ENCODE data around the gene RNF167.

The RNF167 gene

DNA sequence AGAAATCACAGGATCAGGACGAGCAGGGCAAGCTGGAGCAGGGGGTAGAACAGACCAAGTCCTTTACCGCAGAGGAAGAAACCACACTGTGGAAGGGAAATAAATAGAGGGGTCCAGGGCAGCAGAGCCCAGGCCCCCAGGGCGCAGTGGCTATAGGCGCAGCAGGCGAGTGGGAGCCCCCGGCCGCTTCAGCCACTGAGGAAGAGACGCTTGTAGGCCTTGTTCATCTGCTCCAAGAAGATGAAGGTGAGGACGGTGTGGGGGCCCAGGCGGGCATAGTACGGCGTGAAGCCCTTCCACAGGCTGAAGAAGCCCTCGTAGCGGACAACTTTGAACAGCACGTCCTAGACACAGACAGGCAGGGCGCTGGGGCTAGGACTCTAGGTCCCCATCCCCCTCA lies 2.5 kb upstream of the RNF167 start:
- Histone ChIP-seq H2AFZ (ENCODE audit: low read length) (no peak overlapping the region), H3K27me3 (ENCODE audit: insufficient read depth, low read length, poor library complexity, severe bottlenecking) (no peaks in the 10 kb centered on the region), H3K79me2 (ENCODE audit: insufficient read depth, low read length) (peaks cover 53% of the 10 kb centered on the region), H3K9me2 (replicated peaks; ENCODE audit: low read depth, low read length) (no peaks in the 10 kb centered on the region), H3K9me3 (ENCODE audit: insufficient read depth, low read depth, low read length) (no peaks in the 10 kb centered on the region), H3F3A (ENCODE audit: low read depth) (peaks cover 12% of the 10 kb centered on the region), H3K4me1 (ENCODE audit: insufficient read depth, low read length, poor library complexity, severe bottlenecking) (peaks cover 66% of the 10 kb centered on the region), H4K20me1 (ENCODE audit: insufficient read depth, low read length, poor library complexity, severe bottlenecking) (peaks cover 24% of the 10 kb centered on the region), H3K4me3 (ENCODE audit: low read length, poor library complexity, severe bottlenecking) (no peak overlapping the region), H3K4me2 (ENCODE audit: low read depth, low read length, poor library complexity, severe bottlenecking) (peak overlapping the region; percentile 3), H3K36me3 (ENCODE audit: insufficient read depth, low read length) (peaks cover 5% of the 10 kb centered on the region; the same call in 1 of the 2 replicates), H3K9ac (ENCODE audit: low read depth, low read length, poor library complexity, severe bottlenecking) (peak overlapping the region; percentile 99)
- no peak for TF ChIP-seq EZH2phosphoT487 (IDR thresholded peaks at IDR 0.05; ENCODE audit: borderline replicate concordance)
- TF ChIP-seq, protein P1, sequence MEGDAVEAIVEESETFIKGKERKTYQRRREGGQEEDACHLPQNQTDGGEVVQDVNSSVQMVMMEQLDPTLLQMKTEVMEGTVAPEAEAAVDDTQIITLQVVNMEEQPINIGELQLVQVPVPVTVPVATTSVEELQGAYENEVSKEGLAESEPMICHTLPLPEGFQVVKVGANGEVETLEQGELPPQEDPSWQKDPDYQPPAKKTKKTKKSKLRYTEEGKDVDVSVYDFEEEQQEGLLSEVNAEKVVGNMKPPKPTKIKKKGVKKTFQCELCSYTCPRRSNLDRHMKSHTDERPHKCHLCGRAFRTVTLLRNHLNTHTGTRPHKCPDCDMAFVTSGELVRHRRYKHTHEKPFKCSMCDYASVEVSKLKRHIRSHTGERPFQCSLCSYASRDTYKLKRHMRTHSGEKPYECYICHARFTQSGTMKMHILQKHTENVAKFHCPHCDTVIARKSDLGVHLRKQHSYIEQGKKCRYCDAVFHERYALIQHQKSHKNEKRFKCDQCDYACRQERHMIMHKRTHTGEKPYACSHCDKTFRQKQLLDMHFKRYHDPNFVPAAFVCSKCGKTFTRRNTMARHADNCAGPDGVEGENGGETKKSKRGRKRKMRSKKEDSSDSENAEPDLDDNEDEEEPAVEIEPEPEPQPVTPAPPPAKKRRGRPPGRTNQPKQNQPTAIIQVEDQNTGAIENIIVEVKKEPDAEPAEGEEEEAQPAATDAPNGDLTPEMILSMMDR (conservative IDR thresholded peaks at IDR 0.05; ENCODE audit: low read length) = no peak

DNA sequence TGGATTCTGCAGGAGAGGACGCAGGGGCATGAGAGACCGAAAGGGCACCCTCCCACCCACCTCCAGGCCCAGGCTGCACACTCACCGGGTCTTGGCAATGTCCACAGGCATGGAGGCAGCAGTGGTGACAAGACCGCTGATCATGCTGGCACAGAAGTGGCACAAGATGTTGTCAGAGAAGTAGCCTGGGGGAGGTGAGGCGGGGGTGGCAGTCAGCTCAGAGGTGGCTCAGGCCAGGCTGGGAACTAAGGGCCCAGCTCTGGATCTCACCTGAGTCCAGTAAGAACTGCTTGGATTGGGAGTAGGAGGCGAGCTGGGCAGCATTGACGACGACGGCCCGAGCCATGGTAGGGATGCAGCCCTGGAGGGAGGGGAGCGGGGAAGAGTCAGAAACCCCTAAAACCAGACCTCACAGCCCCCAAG lies 2.0 kb upstream of the RNF167 start:
- H3K36me3 ChIP-seq (ENCODE audit: insufficient read depth, low read length) = peaks cover 10% of the 10 kb centered on the region; the same call in 1 of the 2 replicates
- H3K4me1 ChIP-seq (ENCODE audit: insufficient read depth, low read length, poor library complexity, severe bottlenecking) = peaks cover 69% of the 10 kb centered on the region
- peak overlapping the region; percentile 99 for H3K9ac ChIP-seq (ENCODE audit: low read depth, low read length, poor library complexity, severe bottlenecking)
- TF ChIP-seq EZH2phosphoT487 (IDR thresholded peaks at IDR 0.05; ENCODE audit: borderline replicate concordance) = no peak
- TF ChIP-seq, protein P1 (conservative IDR thresholded peaks at IDR 0.05; ENCODE audit: low read length) = no peak
- no peak overlapping the region for H2AFZ ChIP-seq (ENCODE audit: low read length)
- peaks cover 29% of the 10 kb centered on the region for H4K20me1 ChIP-seq (ENCODE audit: insufficient read depth, low read length, poor library complexity, severe bottlenecking)
- H3K9me2 ChIP-seq (replicated peaks; ENCODE audit: low read depth, low read length) = no peaks in the 10 kb centered on the region
- no peaks in the 10 kb centered on the region for H3K27me3 ChIP-seq (ENCODE audit: insufficient read depth, low read length, poor library complexity, severe bottlenecking)
- no peaks in the 10 kb centered on the region for H3K9me3 ChIP-seq (ENCODE audit: insufficient read depth, low read depth, low read length)
- H3K79me2 ChIP-seq (ENCODE audit: insufficient read depth, low read length) = peaks cover 59% of the 10 kb centered on the region
- H3K4me3 ChIP-seq (ENCODE audit: low read length, poor library complexity, severe bottlenecking) = peak overlapping the region; percentile 90
- peak overlapping the region; percentile 98 for H3K4me2 ChIP-seq (ENCODE audit: low read depth, low read length, poor library complexity, severe bottlenecking)
- H3F3A ChIP-seq (ENCODE audit: low read depth) = peaks cover 12% of the 10 kb centered on the region

DNA sequence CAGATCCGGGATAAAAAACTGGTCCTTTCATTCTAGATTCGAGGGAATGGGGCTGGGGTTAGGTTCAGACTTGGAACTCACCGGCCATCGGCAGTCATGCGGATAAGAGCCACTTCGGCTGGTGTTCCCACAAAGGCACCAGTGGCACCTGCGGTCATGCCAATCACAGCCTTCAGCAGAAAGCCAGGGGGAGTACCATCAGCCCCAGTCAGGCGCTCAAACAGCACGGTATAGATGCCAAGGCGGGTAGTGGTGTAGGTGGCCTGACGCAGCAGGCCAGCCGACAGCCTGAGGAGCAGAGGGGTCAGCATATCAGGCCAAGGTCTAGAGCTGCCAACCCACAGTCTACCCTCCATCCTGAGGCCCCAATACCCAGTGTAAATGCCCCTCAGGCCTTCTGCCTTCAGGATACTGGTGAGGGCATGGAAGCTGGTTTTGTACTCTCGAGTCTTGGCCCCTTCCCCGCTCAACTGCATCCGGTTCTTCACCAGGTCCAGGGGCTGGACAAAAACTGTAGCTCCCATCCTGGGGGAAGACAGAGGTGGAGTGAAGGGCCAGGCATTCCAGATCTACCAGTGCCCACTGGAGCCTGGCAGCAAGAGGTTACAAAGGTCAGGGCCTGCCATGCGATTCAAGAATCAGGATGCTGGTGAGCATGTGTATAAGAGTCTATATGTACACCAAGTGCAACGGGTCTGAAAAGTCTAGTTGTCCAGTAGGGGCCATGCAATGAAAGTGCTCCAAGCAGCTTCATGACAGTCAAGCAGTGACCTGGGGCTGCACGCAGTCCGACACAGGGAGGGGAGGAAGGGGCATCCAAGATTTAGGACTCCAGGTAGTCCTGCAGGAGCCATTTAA lies 1.2 kb upstream of the RNF167 start:
- Histone ChIP-seq H2AFZ (ENCODE audit: low read length) (peak overlapping the region; percentile 67), H3K36me3 (ENCODE audit: insufficient read depth, low read length) (peaks cover 16% of the 10 kb centered on the region; the same call in 1 of the 2 replicates), H3K9me2 (replicated peaks; ENCODE audit: low read depth, low read length) (no peaks in the 10 kb centered on the region), H3K27me3 (ENCODE audit: insufficient read depth, low read length, poor library complexity, severe bottlenecking) (no peaks in the 10 kb centered on the region), H3K9me3 (ENCODE audit: insufficient read depth, low read depth, low read length) (no peaks in the 10 kb centered on the region), H3K4me2 (ENCODE audit: low read depth, low read length, poor library complexity, severe bottlenecking) (peak overlapping the region; percentile 98), H3F3A (ENCODE audit: low read depth) (peaks cover 17% of the 10 kb centered on the region), H3K79me2 (ENCODE audit: insufficient read depth, low read length) (peaks cover 67% of the 10 kb centered on the region), H4K20me1 (ENCODE audit: insufficient read depth, low read length, poor library complexity, severe bottlenecking) (peaks cover 38% of the 10 kb centered on the region), H3K9ac (ENCODE audit: low read depth, low read length, poor library complexity, severe bottlenecking) (peak overlapping the region; percentile 99), H3K4me3 (ENCODE audit: low read length, poor library complexity, severe bottlenecking) (peak overlapping the region; percentile 90), H3K4me1 (ENCODE audit: insufficient read depth, low read length, poor library complexity, severe bottlenecking) (peaks cover 69% of the 10 kb centered on the region)
- TF ChIP-seq, protein P1 (conservative IDR thresholded peaks at IDR 0.05; ENCODE audit: low read length) = no peak
- TF ChIP-seq EZH2phosphoT487 (IDR thresholded peaks at IDR 0.05; ENCODE audit: borderline replicate concordance) = no peak

All from Loucy (cell line).